GM19395 (cell line): ENCODE measurements around the gene PCDH9.

Experiments used
- ATAC-seq: cut with Tn5 transposase; IDR thresholded peaks from one replicate; pipeline ENCODE4 v1.9.1; 2021; ENCODE audit warnings: mild to moderate bottlenecking, moderate library complexity; ENCODE audit not compliant: unreplicated experiment

PCDH9 gene

GRCh38 chr13:66859078-66859477, 371.1 kb downstream of the PCDH9 start:
- no peak for ATAC-seq

- no peak for ATAC-seq
Measured at GRCh38 chr13:66858163-66858562, 372.0 kb downstream of the PCDH9 start.

GRCh38 chr13:66855131-66855530, 375.0 kb downstream of the PCDH9 start:
- ATAC-seq = no peak

- ATAC-seq = no peak
Measured at GRCh38 chr13:66853564-66853963, 376.6 kb downstream of the PCDH9 start.

- no peak for ATAC-seq
Measured at GRCh38 chr13:66849706-66850105, 380.4 kb downstream of the PCDH9 start.

GRCh38 chr13:66847541-66847940, 382.6 kb downstream of the PCDH9 start:
- ATAC-seq = no peak

- ATAC-seq = no peak
Measured at GRCh38 chr13:66845393-66845792, 384.7 kb downstream of the PCDH9 start.

GRCh38 chr13:66844933-66845332, 385.2 kb downstream of the PCDH9 start:
- no peak for ATAC-seq

- no peak for ATAC-seq
Measured at GRCh38 chr13:66842766-66843165, 387.4 kb downstream of the PCDH9 start.

GRCh38 chr13:66840621-66841020, 389.5 kb downstream of the PCDH9 start:
- no peak for ATAC-seq

- no peak for ATAC-seq
Measured at GRCh38 chr13:66837246-66837645, 392.9 kb downstream of the PCDH9 start.

GRCh38 chr13:66835040-66835628, 395.0 kb downstream of the PCDH9 start:
- no peak for ATAC-seq

- no peak for ATAC-seq
Measured at GRCh38 chr13:66830940-66831716, 399.0 kb downstream of the PCDH9 start.

- no peak for ATAC-seq
Measured at GRCh38 chr13:66829803-66830202, 400.3 kb downstream of the PCDH9 start.

- ATAC-seq = no peak
Measured at GRCh38 chr13:66826398-66826797, 403.7 kb downstream of the PCDH9 start.

- no peak for ATAC-seq
Measured at GRCh38 chr13:66821551-66821950, 408.6 kb downstream of the PCDH9 start.

GRCh38 chr13:66811455-66811854, 418.7 kb downstream of the PCDH9 start:
- ATAC-seq = no peak

- ATAC-seq = no peak
Measured at GRCh38 chr13:66809485-66809884, 420.7 kb downstream of the PCDH9 start.

GRCh38 chr13:66807251-66807650, 422.9 kb downstream of the PCDH9 start:
- ATAC-seq = no peak

- ATAC-seq = no peak
Measured at GRCh38 chr13:66805657-66806056, 424.5 kb downstream of the PCDH9 start.

- ATAC-seq = no peak
Measured at GRCh38 chr13:66803808-66804456, 426.2 kb downstream of the PCDH9 start.
